Spinal cord (tissue), 10 donors: ENCODE results near the gene TRIP13. TPM values are rescaled to one million over a fixed set of nuclear protein-coding genes. Genes with fewer than 3 reads are reported as not detected.
"Not testable (repeated sequence)": the region's sequence is repeated elsewhere in the genome, so short reads cannot be mapped to it uniquely, and the experiment has no call there.

Experiments
- DNase-seq, 6 donors: peaks; one replicate each; pipeline versions ENCODE4 v3.0.0 to v3.0.0-alpha.2; 2013 to 2015; ENCODE audit warnings: low spot score in 6 of 6, low read depth in 4 of 6
- H3K27ac ChIP-seq: one replicate; pipeline ENCODE4 v1.5.1; 2013; ENCODE audit warnings: low read depth, low read length, control low read depth
- H3K27me3 ChIP-seq: one replicate; pipeline ENCODE4 v1.6.1; 2013; ENCODE audit warnings: low read length; ENCODE audit not compliant: control insufficient read depth, insufficient read depth
- H3K36me3 ChIP-seq: one replicate; pipeline ENCODE4 v1.6.1; 2013; ENCODE audit warnings: low read length; ENCODE audit not compliant: control insufficient read depth, insufficient read depth
- H3K4me1 ChIP-seq: one replicate; pipeline ENCODE4 v1.6.1; 2013; ENCODE audit warnings: low read length; ENCODE audit not compliant: control insufficient read depth, insufficient read depth
- H3K4me3 ChIP-seq: one replicate; pipeline ENCODE4 v1.5.1; 2013; ENCODE audit warnings: low read depth, low read length, control low read depth
- H3K9me3 ChIP-seq: one replicate; pipeline ENCODE4 v1.6.1; 2013; ENCODE audit warnings: low read length; ENCODE audit not compliant: control insufficient read depth, insufficient read depth
- WGBS: methylation state at CpG from one replicate; pipeline ENCODE4 v1.1.5; 2013; ENCODE audit warnings: missing lambda C conversion rate; ENCODE audit not compliant: insufficient coverage; 5-methylcytosine and 5-hydroxymethylcytosine counted together
- polyA plus RNA-seq, 2 donors: library from polyadenylated mRNA; unstranded; fragments of 120-200 nt; gene quantifications; one replicate each; pipeline ENCODE4 v1.2.1, GENCODE V29; 2013; ENCODE audit not compliant: insufficient read length in 2 of 2
- total RNA-seq, 2 donors: library from RNA; depleted of rRNA in 1 of 2; stranded (reverse); fragments of 120-200 nt in 1 of 2; fragments of >200 nt in 1 of 2; gene quantifications; one replicate each; pipeline versions ENCODE4 v1.2.3 to v1.2.4, GENCODE V29; 2013 to 2014
- donor health status: healthy.

TRIP13 gene
- total and polyA plus RNA-seq, 4 donors = 5.8 to 10.4 (median 8.5) TPM

DNA sequence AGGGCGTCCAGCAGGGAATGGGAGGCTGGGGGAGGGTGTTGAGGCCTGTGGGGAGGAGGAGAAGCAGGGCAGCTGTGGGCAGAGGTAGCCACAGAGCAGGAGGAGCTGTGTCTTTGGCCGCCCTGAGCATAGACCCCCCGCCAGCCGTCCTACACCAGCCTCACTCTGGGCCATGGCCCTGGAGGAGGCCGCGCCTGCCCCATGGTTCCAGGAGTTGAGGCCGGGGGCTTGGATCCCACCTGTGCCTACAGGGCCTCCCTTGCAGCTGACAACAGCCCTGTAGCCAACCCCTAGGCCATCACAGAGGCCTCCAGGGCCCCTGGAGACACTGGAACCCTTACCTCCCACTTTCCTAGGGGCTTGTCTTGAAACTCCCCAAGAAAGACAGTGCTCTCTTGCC, 44.9 kb upstream of the TRIP13 start:
- H3K27me3 ChIP-seq, H3K27ac ChIP-seq, DNase-seq, H3K9me3 ChIP-seq, H3K4me3 ChIP-seq: not testable (repeated sequence)
- Histone ChIP-seq H3K36me3 (peaks cover 39% of the 10 kb centered on the region), H3K4me1 (peaks cover 18% of the 10 kb centered on the region)
- no CpG with 5 or more reads among the region's 7 CpGs for WGBS

DNA sequence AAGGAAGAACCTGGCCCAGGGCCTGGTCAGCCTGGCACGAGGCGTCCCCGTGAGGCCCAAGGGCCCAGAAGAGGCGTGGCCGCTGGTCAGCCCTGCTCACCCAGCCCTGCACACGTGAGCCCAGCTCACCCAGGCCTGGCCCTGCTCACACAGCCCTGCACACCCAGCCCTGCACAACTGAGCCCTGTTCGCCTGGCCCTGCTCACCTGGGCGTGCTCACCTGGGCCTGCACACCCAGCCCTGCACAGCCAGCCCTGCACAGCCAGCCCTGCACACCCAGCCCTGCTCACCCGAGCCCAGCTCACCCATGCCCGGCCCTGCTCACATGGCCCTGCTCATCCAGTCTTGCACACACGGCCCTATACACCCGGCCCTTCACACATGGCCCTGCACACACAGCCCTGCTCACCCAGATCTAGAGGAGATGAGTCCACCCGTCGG, 44.0 kb upstream of the TRIP13 start:
- H3K9me3 ChIP-seq = no peaks in the 10 kb centered on the region
- no peak overlapping the region for H3K4me3 ChIP-seq
- H3K36me3 ChIP-seq = peaks cover 35% of the 10 kb centered on the region
- 94% methylated on average over 14 of the region's 14 CpGs for WGBS
- DNase-seq = no peak
- H3K27ac ChIP-seq = no peak overlapping the region
- H3K27me3 ChIP-seq = no peaks in the 10 kb centered on the region
- peaks cover 18% of the 10 kb centered on the region for H3K4me1 ChIP-seq

DNA sequence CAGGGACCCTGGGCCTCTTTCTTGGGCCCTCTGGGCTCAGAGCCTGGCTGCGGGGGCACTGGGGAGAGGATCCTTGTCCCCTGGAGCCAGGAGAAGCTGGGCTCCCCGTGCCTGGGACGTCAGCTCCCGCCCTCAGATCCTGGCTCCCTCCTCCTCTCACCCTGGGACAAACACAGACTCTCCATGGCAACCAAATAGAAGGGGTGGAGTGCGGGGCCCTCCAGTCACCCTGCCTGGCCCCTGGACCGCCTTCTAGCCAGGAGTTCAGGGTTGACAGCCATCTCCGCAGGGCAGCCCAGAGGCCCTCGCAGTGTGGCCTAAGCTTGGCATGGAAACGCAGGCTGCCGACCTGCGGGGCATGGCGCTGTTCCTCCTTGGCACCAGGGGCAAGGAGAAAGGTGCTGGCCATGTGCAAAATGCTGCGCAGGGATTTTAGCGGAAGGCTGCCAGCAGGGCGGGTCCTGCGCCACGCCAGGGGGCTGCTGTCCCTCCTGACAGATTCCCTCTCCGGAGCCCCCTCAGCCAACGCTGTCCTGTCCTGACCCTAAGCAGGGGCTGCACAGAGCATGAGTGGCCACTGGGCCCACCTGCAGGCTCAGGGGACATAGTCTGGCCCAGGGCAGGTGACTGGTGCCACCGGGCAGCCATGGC, 42.9 kb upstream of the TRIP13 start:
- WGBS = 57% methylated on average over 19 of the region's 20 CpGs
- peak in 1 of 6 donors; percentile 49 for DNase-seq
- H3K4me3 ChIP-seq = peak overlapping the region; percentile 5
- no peaks in the 10 kb centered on the region for H3K9me3 ChIP-seq
- H3K4me1 ChIP-seq = peaks cover 18% of the 10 kb centered on the region
- H3K36me3 ChIP-seq = peaks cover 28% of the 10 kb centered on the region
- no peak overlapping the region for H3K27ac ChIP-seq
- H3K27me3 ChIP-seq = no peaks in the 10 kb centered on the region

DNA sequence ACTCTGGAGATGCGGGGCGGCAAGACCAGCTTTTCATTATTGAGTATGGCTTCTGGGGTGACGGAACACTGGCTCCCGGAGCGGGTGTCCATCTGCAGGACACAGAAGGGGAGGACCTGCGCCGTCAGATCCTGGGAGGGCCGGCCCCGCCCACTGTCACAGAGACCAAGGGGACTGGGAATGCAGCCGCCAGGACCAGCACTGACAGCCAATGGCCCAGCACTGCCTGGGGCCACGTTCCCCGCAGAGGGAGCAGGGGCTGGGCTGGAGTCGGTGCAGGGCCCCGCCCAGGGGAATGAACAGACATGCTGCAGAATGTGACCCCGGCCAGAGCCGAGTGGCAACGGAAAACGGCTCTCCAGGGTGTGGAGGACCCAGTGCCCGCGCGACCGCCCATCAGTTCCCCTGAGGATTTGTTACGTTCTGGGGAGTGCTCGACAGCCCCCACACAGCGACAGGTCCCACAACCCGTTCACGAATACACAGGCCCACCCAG, 42.1 kb upstream of the TRIP13 start, which contains the start of gene ZDHHC11:
TSS of gene ZDHHC11 (minus strand) at position 476 of the 496 bp plus-strand sequence. CDS start at position 92, 384 bp downstream.
- peaks cover 26% of the 10 kb centered on the region for H3K36me3 ChIP-seq
- WGBS = 55% methylated on average over 24 of the region's 27 CpGs
- H3K27me3 ChIP-seq = no peaks in the 10 kb centered on the region
- H3K4me3 ChIP-seq = no peak within 1 kb of the TSS
- no peak for DNase-seq
- peaks cover 13% of the 10 kb centered on the region for H3K4me1 ChIP-seq
- no peak within 1 kb of the TSS for H3K27ac ChIP-seq
- H3K9me3 ChIP-seq = no peaks in the 10 kb centered on the region

DNA sequence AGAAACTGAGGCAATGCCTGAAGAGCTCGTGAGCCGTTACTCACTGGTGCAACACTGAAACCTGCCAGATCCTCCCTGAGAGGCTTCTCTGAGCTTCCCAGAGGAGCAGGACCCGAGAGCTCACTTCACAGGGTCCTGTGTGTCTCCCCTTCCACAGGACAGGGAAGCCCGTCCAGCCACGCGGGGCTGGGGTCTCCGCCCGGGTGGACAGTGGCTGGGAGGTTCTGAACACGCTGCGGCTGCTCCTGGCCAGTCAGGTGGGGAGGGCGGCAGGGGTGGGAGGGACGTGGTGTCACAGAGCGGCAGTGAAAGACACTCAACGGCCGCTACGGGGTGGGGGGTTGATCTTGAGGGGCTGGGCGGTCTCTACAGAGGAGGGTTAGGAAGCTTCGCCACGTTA, 41.6 kb upstream of the TRIP13 start:
- no peaks in the 10 kb centered on the region for H3K27me3 ChIP-seq
- no peak for DNase-seq
- no peak overlapping the region for H3K4me3 ChIP-seq
- WGBS = 54% methylated on average over 18 of the region's 19 CpGs
- peaks cover 13% of the 10 kb centered on the region for H3K4me1 ChIP-seq
- H3K9me3 ChIP-seq = no peaks in the 10 kb centered on the region
- peaks cover 26% of the 10 kb centered on the region for H3K36me3 ChIP-seq
- H3K27ac ChIP-seq = no peak overlapping the region

DNA sequence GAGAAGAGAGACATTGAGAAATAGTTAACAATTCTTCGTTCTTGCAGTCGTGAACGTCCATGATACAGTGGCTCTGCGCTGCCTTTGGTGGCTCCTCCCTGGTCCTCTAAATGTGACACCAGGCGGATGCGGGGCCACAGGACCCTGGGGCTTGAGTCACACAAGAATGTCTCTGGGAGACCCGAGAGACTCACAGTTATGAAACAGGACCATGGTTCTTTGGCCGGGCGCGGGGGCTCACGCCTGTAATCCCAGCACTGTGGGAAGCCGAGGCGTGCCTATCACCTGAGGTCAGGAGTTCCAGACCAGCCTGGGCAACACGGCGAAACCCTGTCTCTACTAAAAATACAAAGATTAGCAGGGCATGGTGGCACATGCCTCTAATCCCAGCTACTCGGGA, 41.1 kb upstream of the TRIP13 start:
- WGBS = 84% methylated on average over 16 of the region's 16 CpGs
- no peaks in the 10 kb centered on the region for H3K27me3 ChIP-seq
- H3K36me3 ChIP-seq = peaks cover 25% of the 10 kb centered on the region

DNA sequence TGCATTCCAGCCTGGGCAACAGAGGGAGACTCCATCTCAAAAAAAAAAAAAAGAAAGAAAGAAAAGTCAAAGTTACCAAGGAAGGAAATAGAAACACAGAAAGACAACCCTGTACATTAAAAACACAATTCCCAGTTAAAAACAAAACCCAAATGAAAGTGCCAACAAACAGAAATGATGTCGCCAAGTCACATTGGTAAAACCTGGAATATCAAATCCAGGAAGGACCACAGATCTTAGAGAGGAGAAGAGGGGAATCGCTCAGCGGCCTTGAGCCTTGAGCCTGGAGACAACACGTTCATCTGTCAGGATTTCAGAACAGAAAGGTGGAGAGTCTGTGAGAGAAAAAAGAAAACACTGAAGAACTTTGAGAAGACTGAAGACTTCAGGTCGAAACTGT, 40.7 kb upstream of the TRIP13 start:
- peaks cover 24% of the 10 kb centered on the region for H3K36me3 ChIP-seq
- no peak overlapping the region for H3K4me3 ChIP-seq
- 78% methylated on average over 4 of the region's 5 CpGs for WGBS
- no peak overlapping the region for H3K27ac ChIP-seq
- H3K27me3 ChIP-seq = no peaks in the 10 kb centered on the region
- no peaks in the 10 kb centered on the region for H3K9me3 ChIP-seq
- no peak for DNase-seq
- peaks cover 13% of the 10 kb centered on the region for H3K4me1 ChIP-seq

More for the DNA sequence above, 41.1 kb upstream of the TRIP13 start:
- no peak for DNase-seq
- H3K4me3 ChIP-seq = no peak overlapping the region
- no peaks in the 10 kb centered on the region for H3K9me3 ChIP-seq
- no peak overlapping the region for H3K27ac ChIP-seq
- H3K4me1 ChIP-seq = peaks cover 13% of the 10 kb centered on the region

DNA sequence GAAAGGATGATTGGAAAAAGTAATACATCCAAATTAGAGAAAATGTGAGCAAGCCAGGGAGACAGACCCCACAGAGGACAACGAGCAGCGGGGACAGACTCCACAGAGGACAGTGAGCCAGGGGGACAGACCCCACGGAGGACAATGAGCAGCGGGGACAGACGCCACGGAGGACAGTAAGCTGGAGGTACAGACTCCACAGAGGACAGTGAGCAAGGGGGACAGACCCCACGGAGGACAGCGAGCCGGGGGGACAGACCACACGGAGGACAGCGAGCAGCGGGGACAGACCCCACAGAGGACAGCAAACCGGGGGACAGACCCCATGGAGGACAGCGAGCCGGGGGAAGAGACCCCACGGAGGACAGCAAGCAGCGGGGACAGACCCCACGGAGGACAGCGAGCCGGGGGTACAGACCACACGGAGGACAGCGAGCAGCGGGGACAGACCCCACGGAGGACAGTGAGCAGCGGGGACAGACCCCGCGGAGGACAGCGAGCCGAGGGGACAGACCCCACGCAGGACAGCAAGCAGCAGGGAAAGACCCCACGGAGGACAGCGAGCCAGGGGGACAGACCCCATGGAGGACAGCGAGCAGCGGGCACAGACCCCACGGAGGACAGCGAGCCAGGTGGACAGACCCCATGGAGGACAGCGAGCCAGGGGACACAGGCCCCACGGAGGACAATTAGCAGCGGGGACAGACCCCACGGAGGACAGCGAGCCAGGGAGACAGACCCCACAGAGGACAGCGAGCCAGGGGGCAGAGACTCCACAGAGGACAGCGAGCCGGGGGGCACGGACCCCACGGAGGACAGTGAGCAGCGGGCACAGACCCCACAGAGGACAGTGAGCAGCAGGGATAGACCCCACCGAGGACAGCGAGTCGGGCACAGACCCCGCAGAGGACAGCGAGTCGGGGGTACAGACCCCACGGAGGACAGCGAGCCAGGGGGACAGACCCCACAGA, 40.0 kb upstream of the TRIP13 start:
- Histone ChIP-seq H3K36me3 (peaks cover 23% of the 10 kb centered on the region), H3K27me3 (no peaks in the 10 kb centered on the region), H3K4me3 (no peak overlapping the region), H3K4me1 (peaks cover 13% of the 10 kb centered on the region), H3K27ac (no peak overlapping the region), H3K9me3 (no peaks in the 10 kb centered on the region)
- WGBS = 91% methylated on average over 55 of the region's 55 CpGs
- no peak for DNase-seq

DNA sequence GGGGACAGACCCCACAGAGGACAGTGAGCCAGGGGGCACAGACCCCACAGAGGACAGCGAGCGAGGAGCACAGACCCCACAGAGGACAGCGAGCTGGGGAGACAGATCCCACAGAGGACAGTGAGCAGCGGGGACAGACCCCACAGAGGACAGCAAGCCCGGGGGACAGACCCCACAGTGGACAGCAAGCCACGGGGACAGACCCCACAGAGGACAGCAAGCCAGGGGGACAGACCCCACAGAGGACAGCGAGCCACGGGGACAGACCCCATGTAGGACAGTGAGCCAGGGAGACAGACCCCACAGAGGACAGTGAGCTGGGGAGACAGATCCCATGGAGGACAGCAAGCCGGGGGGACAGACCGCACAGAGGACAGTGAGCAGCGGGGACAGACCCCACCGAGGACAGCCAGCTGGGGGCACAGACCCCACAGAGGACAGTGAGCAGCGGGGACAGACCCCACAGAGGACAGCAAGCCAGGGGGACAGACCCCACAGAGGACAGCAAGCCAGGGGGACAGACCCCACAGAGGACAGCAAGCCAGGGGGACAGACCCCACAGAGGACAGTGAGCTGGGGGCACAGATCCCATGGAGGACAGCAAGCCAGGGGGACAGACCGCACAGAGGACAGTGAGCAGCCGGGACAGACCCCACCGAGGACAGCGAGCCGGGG, 39.1 kb upstream of the TRIP13 start:
- H3K4me3 ChIP-seq, H3K27me3 ChIP-seq, DNase-seq, H3K27ac ChIP-seq, H3K9me3 ChIP-seq: not testable (repeated sequence)
- 87% methylated on average over 13 of the region's 18 CpGs for WGBS
- Histone ChIP-seq H3K36me3 (peaks cover 21% of the 10 kb centered on the region), H3K4me1 (peaks cover 13% of the 10 kb centered on the region)
